Small intestine (tissue), 7 donors: Measurements from ENCODE around the gene ABCF1. TPM values are rescaled to one million over a fixed set of nuclear protein-coding genes. Genes with fewer than 3 reads are reported as not detected.

ENCODE experiments used
- DNase-seq, 2 donors: peaks; one replicate each; pipeline versions ENCODE4 v3.0.0 to v3.0.0-alpha.2; 2013
- FAIRE-seq: peaks from 2 replicates; lab custom pipeline; 2012; peaks lifted over from hg19 to GRCh38; lab: Jason Lieb, UNC
- H3K27ac ChIP-seq, 3 donors: one replicate each; pipeline ENCODE4 v1.5.1; 2013; ENCODE audit warnings: low read length in 2 of 3, mild to moderate bottlenecking in 2 of 3, control low read depth in 1 of 3, inconsistent platforms in 1 of 3, low read depth in 1 of 3, moderate library complexity in 1 of 3
- H3K27me3 ChIP-seq, 3 donors: one replicate each; pipeline ENCODE4 v1.6.1; 2013; ENCODE audit warnings: low read length in 3 of 3, inconsistent platforms in 1 of 3; ENCODE audit not compliant: control insufficient read depth in 3 of 3, insufficient read depth in 3 of 3
- H3K36me3 ChIP-seq, 3 donors: one replicate each; pipeline ENCODE4 v1.6.1; 2013; ENCODE audit warnings: low read length in 3 of 3, inconsistent platforms in 1 of 3, low read depth in 1 of 3, mild to moderate bottlenecking in 1 of 3, moderate library complexity in 1 of 3; ENCODE audit not compliant: control insufficient read depth in 3 of 3, insufficient read depth in 2 of 3
- H3K4me1 ChIP-seq, 3 donors: one replicate each; pipeline ENCODE4 v1.6.1; 2013; ENCODE audit warnings: low read length in 2 of 3, inconsistent platforms in 1 of 3, low read depth in 1 of 3, mild to moderate bottlenecking in 1 of 3, moderate library complexity in 1 of 3; ENCODE audit not compliant: control insufficient read depth in 3 of 3, insufficient read depth in 2 of 3
- H3K4me3 ChIP-seq, 3 donors: one replicate each; pipeline ENCODE4 v1.5.1; 2013; ENCODE audit warnings: low read length in 3 of 3, control low read depth in 1 of 3, inconsistent platforms in 1 of 3, low read depth in 1 of 3, mild to moderate bottlenecking in 1 of 3, moderate library complexity in 1 of 3
- H3K9me3 ChIP-seq, 2 donors: one replicate each; pipeline ENCODE4 v1.6.1; 2013; ENCODE audit warnings: low read depth in 1 of 2, low read length in 1 of 2; ENCODE audit not compliant: control insufficient read depth in 2 of 2, insufficient read depth in 1 of 2
- WGBS, 3 donors: extraction: QIAGEN DNeasy Blood & Tissue Kit; methylation state at CpG; one replicate each; pipeline ENCODE4 v1.1.7; 2013; 5-methylcytosine and 5-hydroxymethylcytosine counted together
- polyA plus RNA-seq, 4 donors: library from polyadenylated mRNA; stranded (reverse) in 3 of 4; unstranded in 1 of 4; fragments of 200-250 nt in 3 of 4; fragments of 120-200 nt in 1 of 4; gene quantifications; one replicate each; pipeline versions ENCODE4 v1.2.1 to v1.2.3, GENCODE V29; 2013
- donor health status: healthy with polysubstance abuse.
- donor health status: control.
- donor health status: control.
- donor health status: Bipolar disorder and iron deficiency.
- donor health status: healthy.

Gene ABCF1
- polyA plus RNA-seq, 4 donors: 30.0 to 76.5 (median 38.8) TPM

DNA sequence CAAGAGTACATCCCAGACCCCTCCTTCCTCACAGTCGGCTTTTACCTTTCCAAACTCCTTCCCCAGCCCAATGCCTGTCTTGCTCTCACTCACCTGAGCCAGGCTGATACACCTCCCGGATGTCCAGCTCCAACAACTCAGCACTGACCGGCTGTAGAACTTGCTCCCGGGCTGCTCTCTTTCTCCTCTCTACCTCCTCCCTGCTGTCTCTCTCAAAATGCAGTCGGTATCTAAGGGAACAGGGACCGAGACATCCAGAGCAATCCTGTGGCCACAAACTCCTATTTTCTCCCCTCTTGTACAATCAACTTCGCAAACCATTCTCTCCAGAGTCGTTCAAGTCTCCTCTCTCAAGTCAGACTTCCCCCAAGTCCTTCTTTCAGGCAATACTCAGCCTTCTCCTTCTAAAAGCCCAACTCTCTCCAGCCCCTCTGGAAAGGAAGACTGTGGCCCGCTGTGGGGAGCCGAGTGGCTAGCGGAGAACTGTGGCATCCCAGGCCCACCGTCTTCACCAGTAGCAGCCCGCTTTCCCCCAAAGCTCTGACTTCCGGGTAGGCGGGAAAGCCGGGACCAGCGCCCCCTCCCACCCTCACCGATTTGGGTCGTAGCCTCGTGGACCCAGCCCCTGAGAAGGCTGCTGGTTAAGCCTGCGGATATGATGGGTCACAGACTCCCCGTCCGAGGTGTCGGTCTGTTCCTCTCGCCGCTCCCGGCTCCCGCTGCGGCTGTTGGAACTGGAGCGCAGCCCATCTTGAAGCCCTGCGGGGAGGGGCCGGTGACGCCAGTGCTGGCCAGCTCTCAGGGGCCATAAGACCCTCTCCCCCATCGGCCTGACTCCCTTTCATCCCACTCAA lies 16.1 kb upstream of the ABCF1 start:
- DNase-seq (peak in 1 of 2 donors; percentile 76), FAIRE-seq (no peak)
- H3K27ac ChIP-seq: peak overlapping the region in 2 of 3 donors; percentile 99
- no peaks in the 10 kb centered on the region for H3K27me3 ChIP-seq
- H3K4me1 ChIP-seq: peaks cover 2 to 19% (median 3%) of the 10 kb centered on the region in 3 donors
- WGBS, 3 donors: 12 to 19% (median 18%) methylated on average over 34 of the region's 34 CpGs
- H3K9me3 ChIP-seq: no peaks in the 10 kb centered on the region
- H3K36me3 ChIP-seq: peaks cover 0 to 33% (median 3%) of the 10 kb centered on the region in 3 donors
- H3K4me3 ChIP-seq: peak overlapping the region; percentile 67 to 95 (median 72)

DNA sequence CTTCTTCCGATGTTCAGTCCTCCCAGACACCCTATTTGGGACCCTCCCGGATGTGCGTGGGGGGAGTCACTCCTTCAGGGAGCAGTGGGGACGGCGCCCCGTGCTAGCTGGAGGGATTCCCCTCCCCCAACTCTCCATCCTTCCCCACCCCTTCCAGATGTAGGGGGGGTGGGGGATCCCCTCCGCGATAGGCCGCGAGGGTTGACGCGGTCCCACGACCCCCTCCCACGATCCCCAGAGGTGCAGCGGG lies 15.5 kb upstream of the ABCF1 start:
- Histone ChIP-seq H3K4me3 (peak overlapping the region; percentile 67 to 95 (median 72)), H3K4me1 (peaks cover 2 to 19% (median 3%) of the 10 kb centered on the region in 3 donors), H3K36me3 (peaks cover 0 to 28% (median 0%) of the 10 kb centered on the region in 3 donors), H3K9me3 (no peaks in the 10 kb centered on the region), H3K27ac (peak overlapping the region; percentile 85 to 99 (median 99)), H3K27me3 (no peaks in the 10 kb centered on the region)
- 0 to 3% (median 1%) methylated on average over 11 to 15 of the region's 15 CpGs for WGBS, 3 donors
- no peak for DNase-seq
- no peak for FAIRE-seq

DNA sequence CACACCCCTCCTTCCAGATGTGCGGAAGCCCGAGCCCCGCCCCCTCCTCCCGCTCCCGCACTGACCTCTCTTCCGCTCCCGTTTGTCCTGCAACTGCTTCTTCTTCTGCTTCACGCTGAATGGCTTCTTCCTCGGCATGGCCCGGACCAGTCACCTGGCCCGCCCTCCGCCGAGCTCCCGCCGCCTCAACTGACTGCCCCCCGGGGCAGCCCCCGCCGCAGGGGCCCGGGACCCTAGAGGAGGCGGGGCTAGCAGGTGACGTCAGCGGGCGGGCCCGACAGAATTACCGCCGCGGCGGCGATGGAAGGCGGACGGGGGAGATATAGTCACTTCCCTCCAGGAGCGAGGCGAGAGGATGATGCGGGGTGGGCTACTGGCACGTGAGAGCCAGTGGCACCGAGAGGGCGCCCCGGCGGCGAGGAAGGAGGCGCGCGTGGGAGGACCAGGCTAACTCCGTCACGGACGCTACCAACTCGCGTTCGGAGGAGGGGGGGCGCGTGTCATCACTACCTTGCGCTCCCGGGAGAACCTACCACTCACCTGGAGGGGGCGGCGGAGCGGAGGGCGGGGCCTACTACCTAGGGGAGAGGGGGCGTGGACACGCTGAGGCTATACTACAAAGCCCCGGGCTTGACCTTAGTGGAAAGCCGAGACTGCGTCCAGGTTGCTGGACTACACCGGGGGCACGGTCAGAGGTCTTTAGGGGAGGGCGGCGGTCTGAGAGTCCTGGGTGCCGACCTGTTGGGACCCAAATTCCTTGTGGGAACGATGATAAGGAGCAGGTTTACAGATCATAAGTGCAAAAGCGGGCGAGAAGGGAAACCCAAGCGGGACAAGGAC lies 15.0 kb upstream of the ABCF1 start, which contains the start of gene GNL1:
GNL1 (minus strand) TSS at position 424 of the 840 bp plus-strand sequence; CDS start at position 138, 286 bp downstream.
- DNase-seq (peak; percentile 95 to 99), FAIRE-seq (no peak)
- Histone ChIP-seq H3K4me1 (peaks cover 2 to 19% (median 3%) of the 10 kb centered on the region in 3 donors), H3K9me3 (no peaks in the 10 kb centered on the region), H3K27ac (peak within 1 kb of the TSS; percentile 85 to 99 (median 99)), H3K36me3 (peaks cover 0 to 25% (median 0%) of the 10 kb centered on the region in 3 donors), H3K4me3 (peak within 1 kb of the TSS; percentile 67 to 95 (median 72)), H3K27me3 (no peaks in the 10 kb centered on the region)
- 0 to 1% (median 0%) methylated on average over 66 to 71 of the region's 71 CpGs for WGBS, 3 donors

DNA sequence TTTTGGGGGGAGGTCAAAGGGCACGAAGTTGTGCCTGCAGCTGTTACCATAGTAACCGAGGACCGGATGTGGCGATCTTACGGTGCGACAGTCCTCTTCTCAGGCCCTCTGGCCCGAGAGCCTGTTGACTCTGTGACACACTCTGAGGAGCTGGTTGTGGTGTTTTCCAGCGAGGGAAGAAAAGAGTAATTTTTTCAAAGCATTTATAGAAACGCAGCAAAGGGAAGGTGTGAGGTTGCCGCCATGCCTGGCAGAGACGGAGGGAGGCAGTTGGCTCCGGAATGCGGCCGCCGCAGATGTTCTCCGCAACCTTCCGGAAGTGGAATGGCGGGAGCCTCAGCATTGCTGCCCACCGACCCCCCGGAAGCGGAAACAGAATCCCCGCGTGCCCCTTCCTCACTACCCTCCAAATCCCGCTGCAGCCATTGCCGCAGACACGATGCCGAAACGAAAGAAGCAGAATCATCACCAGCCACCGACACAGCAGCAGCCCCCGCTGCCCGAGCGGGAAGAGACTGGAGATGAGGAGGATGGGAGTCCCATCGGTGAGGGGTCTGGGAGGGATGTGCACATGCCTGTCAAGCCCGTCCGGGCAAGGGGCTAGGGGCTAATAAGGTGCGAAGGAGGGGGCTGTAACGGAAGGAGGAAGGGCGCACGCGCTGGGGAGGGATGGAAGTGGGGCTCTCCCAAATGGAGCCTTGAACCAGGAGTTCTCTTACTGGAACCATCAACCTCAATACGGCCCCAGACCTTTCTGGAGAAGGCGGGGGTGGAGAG lies 14.1 kb upstream of the ABCF1 start, which contains the start of gene PRR3:
PRR3 (plus strand) TSS at position 390 of the 777 bp plus-strand sequence; CDS start at position 440, 50 bp downstream.
- H3K4me3 ChIP-seq: peak within 1 kb of the TSS; percentile 67 to 95 (median 72)
- no peak for FAIRE-seq
- peaks cover 0 to 24% (median 4%) of the 10 kb centered on the region in 3 donors for H3K36me3 ChIP-seq
- peaks cover 2 to 19% (median 3%) of the 10 kb centered on the region in 3 donors for H3K4me1 ChIP-seq
- H3K27me3 ChIP-seq: no peaks in the 10 kb centered on the region
- no peaks in the 10 kb centered on the region for H3K9me3 ChIP-seq
- peak within 1 kb of the TSS; percentile 85 to 99 (median 99) for H3K27ac ChIP-seq
- DNase-seq: peak; percentile 86 to 94
- 0% methylated on average over 42 of the region's 42 CpGs for WGBS, 3 donors

DNA sequence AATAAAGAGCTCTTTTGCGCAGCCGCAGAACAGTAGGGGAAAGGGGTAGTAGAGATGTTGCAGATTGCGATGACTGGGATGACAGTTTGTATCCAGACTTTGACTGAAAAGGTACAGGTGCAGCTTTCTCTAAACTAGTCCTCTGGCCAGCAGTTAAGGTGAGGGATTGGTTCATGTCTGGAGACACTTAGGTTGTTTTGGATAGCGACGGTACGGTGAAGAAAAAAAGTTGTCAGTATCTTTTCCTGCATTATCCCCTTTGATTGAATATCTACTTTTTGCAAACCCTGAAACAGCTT lies 13.6 kb upstream of the ABCF1 start:
- H3K27me3 ChIP-seq: no peaks in the 10 kb centered on the region
- H3K4me3 ChIP-seq: peak overlapping the region; percentile 67 to 95 (median 72)
- no peaks in the 10 kb centered on the region for H3K9me3 ChIP-seq
- WGBS, 3 donors: 1 to 6% (median 2%) methylated on average over 6 of the region's 6 CpGs
- H3K4me1 ChIP-seq: peaks cover 2 to 19% (median 3%) of the 10 kb centered on the region in 3 donors
- peaks cover 0 to 23% (median 4%) of the 10 kb centered on the region in 3 donors for H3K36me3 ChIP-seq
- FAIRE-seq (no peak), DNase-seq (peak in 1 of 2 donors; percentile 37)
- peak overlapping the region; percentile 51 to 99 (median 99) for H3K27ac ChIP-seq

DNA sequence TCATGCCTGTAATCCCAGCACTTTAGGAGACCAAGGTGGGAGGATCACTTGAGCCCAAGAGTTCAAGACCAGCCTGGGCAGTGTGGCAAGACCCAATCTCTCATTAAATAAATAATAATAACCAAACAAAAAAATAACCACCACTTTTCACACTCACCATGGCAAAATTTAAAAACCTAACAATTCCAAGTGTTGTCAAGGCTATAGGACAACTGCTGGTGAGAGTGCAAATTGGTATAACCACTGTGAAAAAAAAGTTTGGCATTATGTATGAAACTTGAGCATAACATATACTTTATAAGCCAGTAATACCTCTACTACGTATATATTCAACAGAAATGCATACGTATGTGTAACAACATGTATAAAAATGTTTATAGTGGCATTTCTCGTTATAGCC lies 10.3 kb upstream of the ABCF1 start:
- H3K27me3 ChIP-seq: no peaks in the 10 kb centered on the region
- H3K36me3 ChIP-seq: peaks cover 0 to 16% (median 4%) of the 10 kb centered on the region in 3 donors
- 92 to 96% (median 93%) methylated on average over 3 of the region's 3 CpGs for WGBS, 3 donors
- DNase-seq (no peak), FAIRE-seq (no peak)
- peaks cover 2 to 7% (median 3%) of the 10 kb centered on the region in 3 donors for H3K4me1 ChIP-seq
- no peak overlapping the region for H3K4me3 ChIP-seq
- H3K9me3 ChIP-seq: no peaks in the 10 kb centered on the region
- no peak overlapping the region for H3K27ac ChIP-seq

DNA sequence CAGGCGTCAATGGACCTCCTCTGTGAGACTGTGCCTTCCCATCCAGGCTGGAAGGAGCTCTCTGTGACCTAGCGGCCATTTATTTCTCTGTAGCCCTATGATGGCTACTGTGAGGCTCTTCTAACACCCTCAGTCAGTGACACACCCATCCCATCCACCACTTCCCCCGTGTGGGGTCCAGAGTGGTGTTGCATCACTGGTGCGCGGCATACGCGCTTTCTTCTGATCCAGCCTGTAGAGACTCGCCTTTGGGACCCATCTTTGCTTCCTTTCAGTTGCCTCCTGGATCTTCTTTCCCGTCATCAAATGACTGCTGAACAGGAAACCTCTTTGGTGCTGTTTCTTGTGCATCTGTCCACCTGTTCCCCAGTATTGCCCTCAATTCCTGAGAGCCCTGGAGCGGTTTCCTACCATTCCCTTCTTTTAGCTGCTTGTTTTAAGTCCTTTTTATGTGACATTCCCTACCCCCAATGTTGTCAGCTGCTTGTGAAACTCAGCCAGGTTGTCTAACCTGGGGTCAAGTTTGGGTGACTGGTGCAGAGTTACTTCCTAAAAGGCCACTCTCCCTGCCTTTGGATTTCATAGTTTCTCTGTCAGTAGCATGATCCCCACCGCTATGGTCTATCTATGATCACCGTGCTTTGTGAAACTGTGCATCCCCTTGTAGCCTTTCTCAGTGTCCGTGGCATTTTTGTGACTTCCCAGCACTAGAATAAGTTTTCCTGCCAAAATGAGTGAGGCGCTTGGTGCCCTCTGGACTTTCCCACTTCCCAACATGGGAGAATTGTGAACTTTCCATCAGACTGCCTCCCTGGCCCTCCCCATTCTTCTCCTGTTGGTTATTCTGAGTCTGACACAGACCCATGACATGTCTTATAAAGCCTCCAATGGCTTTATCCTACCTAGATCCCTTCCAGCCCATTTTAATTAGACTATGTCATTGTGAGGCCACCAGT lies 8.5 kb upstream of the ABCF1 start:
- Histone ChIP-seq H3K36me3 (peaks cover 0 to 16% (median 4%) of the 10 kb centered on the region in 3 donors), H3K9me3 (no peaks in the 10 kb centered on the region), H3K27me3 (no peaks in the 10 kb centered on the region), H3K4me1 (peaks cover 2 to 6% (median 3%) of the 10 kb centered on the region in 3 donors), H3K4me3 (no peak overlapping the region), H3K27ac (no peak overlapping the region)
- DNase-seq (no peak), FAIRE-seq (no peak)
- 93 to 94% (median 93%) methylated on average over 14 of the region's 14 CpGs for WGBS, 3 donors
